ENCODE results near the gene TRA2A. TPM values are rescaled to one million over a fixed set of nuclear protein-coding genes. Genes with fewer than 3 reads are reported as not detected.

TRA2A gene
- total and polyA plus RNA-seq, 9 of the 15 experiments (the other 6 are each of a cell fraction or from before 2014, with no cell fraction given) = 22.7 to 210 (median 73.9) TPM

DNA sequence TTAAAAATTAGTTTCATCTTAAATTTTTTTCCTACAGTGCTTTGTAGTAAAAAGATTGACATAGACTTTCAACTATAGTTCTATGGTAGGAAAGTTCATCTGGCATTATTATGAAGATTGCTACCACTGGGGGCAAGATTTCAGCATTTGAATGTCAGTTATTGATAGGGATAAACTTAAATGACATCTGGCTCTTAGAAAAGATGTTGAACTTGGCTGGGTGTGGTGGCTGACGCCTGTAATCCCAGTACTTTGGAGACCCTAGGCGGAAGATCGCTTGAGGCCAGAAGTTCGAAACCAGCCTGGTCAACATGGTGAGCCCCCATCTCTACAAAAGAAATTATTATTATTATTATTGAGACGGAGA lies 1.4 kb upstream of the TRA2A start:
- WGBS (ENCODE audit: insufficient coverage, low coverage, missing lambda C conversion rate) = 89% methylated on average over 5 of the region's 5 CpGs
- H3K9ac ChIP-seq (ENCODE audit: insufficient read depth in 1 of 2, low read depth in 2 of 2, low read length in 2 of 2) = no peak overlapping the region
- H3K4me1 ChIP-seq (replicated peaks in 1 of 2; ENCODE audit: control insufficient read depth in 2 of 2, insufficient read depth in 2 of 2, low read length in 2 of 2) = peaks cover 9 to 15% of the 10 kb centered on the region in 2 experiments; a peak in 4 of 5 replicates
- peak in 2 of 4 experiments; percentile 38 to 41 for DNase-seq (ENCODE audit: extremely low read depth in 1 of 4, low spot score in 3 of 4)
- no peak overlapping the region for H3K4me3 ChIP-seq
- H3K36me3 ChIP-seq (ENCODE audit: control insufficient read depth, insufficient read depth, low read length) = peaks cover 12% of the 10 kb centered on the region; the same call in 2 of the 3 replicates
- in situ Hi-C loops (cut with MboI) (no loop called here), intact Hi-C loops (cut with micrococcal nuclease) (loop anchor here (5.0 kb wide), 1 partner anchor 186 kb away; no protein-coding TSS in a partner anchor)
- POLR2A ChIA-PET = interaction anchor here (1.4 kb wide), 1 partner anchor 59 kb away, joined by 3 read pairs; no protein-coding TSS in a partner anchor
- H4K20me1 ChIP-seq (replicated peaks; ENCODE audit: control insufficient read depth, insufficient read depth, low read length) = peaks cover 30% of the 10 kb centered on the region
- peaks cover 40% of the 10 kb centered on the region for H3K79me2 ChIP-seq (ENCODE audit: control insufficient read depth, insufficient read depth, low read length)
- FAIRE-seq = no peak
- no TSS peak for BruUV-seq (replicated peaks)
- H3K4me2 ChIP-seq (ENCODE audit: insufficient read depth, low read length) = no peak overlapping the region
- no peaks in the 10 kb centered on the region for H3K9me3 ChIP-seq (replicated peaks; ENCODE audit: control insufficient read depth, insufficient read depth, low read depth, low read length)
- H3K27me3 ChIP-seq (ENCODE audit: control insufficient read depth in 2 of 2, insufficient read depth in 2 of 2, low read length in 2 of 2) = no peaks in the 10 kb centered on the region
- peak overlapping the region; percentile 96 for H2AFZ ChIP-seq (ENCODE audit: low read depth, low read length)
- CTCF ChIA-PET (ENCODE audit: low intra/inter-chr PET ratio) = no interaction called here
- H3K9me1 ChIP-seq (ENCODE audit: control insufficient read depth, insufficient read depth, low read length) = no peaks in the 10 kb centered on the region
- no peak overlapping the region for H3K27ac ChIP-seq (ENCODE audit: extremely low read depth, low read depth, low read length)
- TF ChIP-seq ZKSCAN8 (CRISPR knock-in tag; IDR thresholded peaks at IDR 0.05) = no peak
- TF ChIP-seq ZC3H4 (CRISPR knock-in tag; IDR thresholded peaks at IDR 0.05; ENCODE audit: borderline replicate concordance) = no peak
- no peak for TF ChIP-seq TRIM25 (IDR thresholded peaks at IDR 0.05; ENCODE audit: borderline replicate concordance)
- no peak for TF ChIP-seq YY1 (IDR thresholded peaks at IDR 0.05; ENCODE audit: borderline replicate concordance in 1 of 3, control insufficient read depth in 1 of 3, extremely low read depth in 1 of 3, insufficient read depth in 3 of 3, insufficient read length in 1 of 3, insufficient replicate concordance in 2 of 3, low read depth in 1 of 3, low read length in 2 of 3)
- TF ChIP-seq HMGN3 (IDR thresholded peaks at IDR 0.05; ENCODE audit: borderline replicate concordance, extremely low read depth, insufficient read length, low read depth, low read length) = no peak
- TF ChIP-seq, protein P1, sequence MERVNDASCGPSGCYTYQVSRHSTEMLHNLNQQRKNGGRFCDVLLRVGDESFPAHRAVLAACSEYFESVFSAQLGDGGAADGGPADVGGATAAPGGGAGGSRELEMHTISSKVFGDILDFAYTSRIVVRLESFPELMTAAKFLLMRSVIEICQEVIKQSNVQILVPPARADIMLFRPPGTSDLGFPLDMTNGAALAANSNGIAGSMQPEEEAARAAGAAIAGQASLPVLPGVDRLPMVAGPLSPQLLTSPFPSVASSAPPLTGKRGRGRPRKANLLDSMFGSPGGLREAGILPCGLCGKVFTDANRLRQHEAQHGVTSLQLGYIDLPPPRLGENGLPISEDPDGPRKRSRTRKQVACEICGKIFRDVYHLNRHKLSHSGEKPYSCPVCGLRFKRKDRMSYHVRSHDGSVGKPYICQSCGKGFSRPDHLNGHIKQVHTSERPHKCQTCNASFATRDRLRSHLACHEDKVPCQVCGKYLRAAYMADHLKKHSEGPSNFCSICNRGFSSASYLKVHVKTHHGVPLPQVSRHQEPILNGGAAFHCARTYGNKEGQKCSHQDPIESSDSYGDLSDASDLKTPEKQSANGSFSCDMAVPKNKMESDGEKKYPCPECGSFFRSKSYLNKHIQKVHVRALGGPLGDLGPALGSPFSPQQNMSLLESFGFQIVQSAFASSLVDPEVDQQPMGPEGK (CRISPR knock-in tag; IDR thresholded peaks at IDR 0.05; ENCODE audit: borderline replicate concordance) = no peak
- TF ChIP-seq HMG20A (CRISPR knock-in tag; conservative IDR thresholded peaks at IDR 0.05) = no peak
- TF ChIP-seq ZNF586 (CRISPR knock-in tag; conservative IDR thresholded peaks at IDR 0.05) = no peak
- TF ChIP-seq DIDO1 (tag; IDR thresholded peaks at IDR 0.05; ENCODE audit: low read depth) = no peak
- TF ChIP-seq PHF21A (IDR thresholded peaks at IDR 0.05; ENCODE audit: borderline replicate concordance, low read depth) = no peak
- TF ChIP-seq HMG20B (CRISPR knock-in tag; IDR thresholded peaks at IDR 0.05) = no peak
- no peak for TF ChIP-seq PRMT5 (CRISPR knock-in tag; IDR thresholded peaks at IDR 0.05)
- ATAC-seq = no peak

Measured in K562 (cell line).